Measurements from ENCODE around the gene CDC16. TPM values are rescaled to one million over a fixed set of nuclear protein-coding genes. Genes with fewer than 3 reads are reported as not detected.

CDC16 gene
- total and polyA plus RNA-seq, 2 of the 8 experiments (the other 6 are each of a cell fraction or from before 2014, with no cell fraction given): 42.5 to 83.4 TPM

DNA sequence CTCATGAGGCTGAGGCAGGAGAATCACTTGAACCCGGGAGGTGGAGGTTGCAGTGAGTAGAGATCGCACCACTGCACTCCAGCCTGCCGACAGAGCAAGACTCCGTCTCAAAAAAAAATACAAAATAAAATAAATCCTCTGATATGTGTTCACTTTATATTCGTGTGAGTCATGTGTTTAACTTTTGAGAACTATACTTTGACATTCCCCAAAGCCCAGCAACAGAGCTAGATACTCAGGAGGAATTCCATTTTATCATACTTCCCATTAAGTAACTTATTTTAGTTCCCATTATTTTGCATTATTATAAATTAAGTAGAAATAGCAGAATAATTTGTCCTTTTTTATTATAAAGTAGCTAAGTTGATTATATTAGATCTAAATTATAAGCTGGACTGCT lies 76.3 kb downstream of the CDC16 start (continued):
- TF ChIP-seq, protein P1, sequence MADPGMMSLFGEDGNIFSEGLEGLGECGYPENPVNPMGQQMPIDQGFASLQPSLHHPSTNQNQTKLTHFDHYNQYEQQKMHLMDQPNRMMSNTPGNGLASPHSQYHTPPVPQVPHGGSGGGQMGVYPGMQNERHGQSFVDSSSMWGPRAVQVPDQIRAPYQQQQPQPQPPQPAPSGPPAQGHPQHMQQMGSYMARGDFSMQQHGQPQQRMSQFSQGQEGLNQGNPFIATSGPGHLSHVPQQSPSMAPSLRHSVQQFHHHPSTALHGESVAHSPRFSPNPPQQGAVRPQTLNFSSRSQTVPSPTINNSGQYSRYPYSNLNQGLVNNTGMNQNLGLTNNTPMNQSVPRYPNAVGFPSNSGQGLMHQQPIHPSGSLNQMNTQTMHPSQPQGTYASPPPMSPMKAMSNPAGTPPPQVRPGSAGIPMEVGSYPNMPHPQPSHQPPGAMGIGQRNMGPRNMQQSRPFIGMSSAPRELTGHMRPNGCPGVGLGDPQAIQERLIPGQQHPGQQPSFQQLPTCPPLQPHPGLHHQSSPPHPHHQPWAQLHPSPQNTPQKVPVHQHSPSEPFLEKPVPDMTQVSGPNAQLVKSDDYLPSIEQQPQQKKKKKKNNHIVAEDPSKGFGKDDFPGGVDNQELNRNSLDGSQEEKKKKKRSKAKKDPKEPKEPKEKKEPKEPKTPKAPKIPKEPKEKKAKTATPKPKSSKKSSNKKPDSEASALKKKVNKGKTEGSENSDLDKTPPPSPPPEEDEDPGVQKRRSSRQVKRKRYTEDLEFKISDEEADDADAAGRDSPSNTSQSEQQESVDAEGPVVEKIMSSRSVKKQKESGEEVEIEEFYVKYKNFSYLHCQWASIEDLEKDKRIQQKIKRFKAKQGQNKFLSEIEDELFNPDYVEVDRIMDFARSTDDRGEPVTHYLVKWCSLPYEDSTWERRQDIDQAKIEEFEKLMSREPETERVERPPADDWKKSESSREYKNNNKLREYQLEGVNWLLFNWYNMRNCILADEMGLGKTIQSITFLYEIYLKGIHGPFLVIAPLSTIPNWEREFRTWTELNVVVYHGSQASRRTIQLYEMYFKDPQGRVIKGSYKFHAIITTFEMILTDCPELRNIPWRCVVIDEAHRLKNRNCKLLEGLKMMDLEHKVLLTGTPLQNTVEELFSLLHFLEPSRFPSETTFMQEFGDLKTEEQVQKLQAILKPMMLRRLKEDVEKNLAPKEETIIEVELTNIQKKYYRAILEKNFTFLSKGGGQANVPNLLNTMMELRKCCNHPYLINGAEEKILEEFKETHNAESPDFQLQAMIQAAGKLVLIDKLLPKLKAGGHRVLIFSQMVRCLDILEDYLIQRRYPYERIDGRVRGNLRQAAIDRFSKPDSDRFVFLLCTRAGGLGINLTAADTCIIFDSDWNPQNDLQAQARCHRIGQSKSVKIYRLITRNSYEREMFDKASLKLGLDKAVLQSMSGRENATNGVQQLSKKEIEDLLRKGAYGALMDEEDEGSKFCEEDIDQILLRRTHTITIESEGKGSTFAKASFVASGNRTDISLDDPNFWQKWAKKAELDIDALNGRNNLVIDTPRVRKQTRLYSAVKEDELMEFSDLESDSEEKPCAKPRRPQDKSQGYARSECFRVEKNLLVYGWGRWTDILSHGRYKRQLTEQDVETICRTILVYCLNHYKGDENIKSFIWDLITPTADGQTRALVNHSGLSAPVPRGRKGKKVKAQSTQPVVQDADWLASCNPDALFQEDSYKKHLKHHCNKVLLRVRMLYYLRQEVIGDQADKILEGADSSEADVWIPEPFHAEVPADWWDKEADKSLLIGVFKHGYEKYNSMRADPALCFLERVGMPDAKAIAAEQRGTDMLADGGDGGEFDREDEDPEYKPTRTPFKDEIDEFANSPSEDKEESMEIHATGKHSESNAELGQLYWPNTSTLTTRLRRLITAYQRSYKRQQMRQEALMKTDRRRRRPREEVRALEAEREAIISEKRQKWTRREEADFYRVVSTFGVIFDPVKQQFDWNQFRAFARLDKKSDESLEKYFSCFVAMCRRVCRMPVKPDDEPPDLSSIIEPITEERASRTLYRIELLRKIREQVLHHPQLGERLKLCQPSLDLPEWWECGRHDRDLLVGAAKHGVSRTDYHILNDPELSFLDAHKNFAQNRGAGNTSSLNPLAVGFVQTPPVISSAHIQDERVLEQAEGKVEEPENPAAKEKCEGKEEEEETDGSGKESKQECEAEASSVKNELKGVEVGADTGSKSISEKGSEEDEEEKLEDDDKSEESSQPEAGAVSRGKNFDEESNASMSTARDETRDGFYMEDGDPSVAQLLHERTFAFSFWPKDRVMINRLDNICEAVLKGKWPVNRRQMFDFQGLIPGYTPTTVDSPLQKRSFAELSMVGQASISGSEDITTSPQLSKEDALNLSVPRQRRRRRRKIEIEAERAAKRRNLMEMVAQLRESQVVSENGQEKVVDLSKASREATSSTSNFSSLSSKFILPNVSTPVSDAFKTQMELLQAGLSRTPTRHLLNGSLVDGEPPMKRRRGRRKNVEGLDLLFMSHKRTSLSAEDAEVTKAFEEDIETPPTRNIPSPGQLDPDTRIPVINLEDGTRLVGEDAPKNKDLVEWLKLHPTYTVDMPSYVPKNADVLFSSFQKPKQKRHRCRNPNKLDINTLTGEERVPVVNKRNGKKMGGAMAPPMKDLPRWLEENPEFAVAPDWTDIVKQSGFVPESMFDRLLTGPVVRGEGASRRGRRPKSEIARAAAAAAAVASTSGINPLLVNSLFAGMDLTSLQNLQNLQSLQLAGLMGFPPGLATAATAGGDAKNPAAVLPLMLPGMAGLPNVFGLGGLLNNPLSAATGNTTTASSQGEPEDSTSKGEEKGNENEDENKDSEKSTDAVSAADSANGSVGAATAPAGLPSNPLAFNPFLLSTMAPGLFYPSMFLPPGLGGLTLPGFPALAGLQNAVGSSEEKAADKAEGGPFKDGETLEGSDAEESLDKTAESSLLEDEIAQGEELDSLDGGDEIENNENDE (IDR thresholded peaks at IDR 0.05; ENCODE audit: insufficient replicate concordance, low read length): no peak
- TF ChIP-seq BACH1 (IDR thresholded peaks at IDR 0.05; ENCODE audit: low read length): no peak
- no peak for TF ChIP-seq SP2 (IDR thresholded peaks at IDR 0.05; ENCODE audit: low read length)
- no peak for TF ChIP-seq KDM1A (IDR thresholded peaks at IDR 0.05; ENCODE audit: borderline replicate concordance, low read length)
- no peak for TF ChIP-seq EGR1 (IDR thresholded peaks at IDR 0.05; ENCODE audit: borderline replicate concordance, low read depth, low read length)
- TF ChIP-seq, protein P2, sequence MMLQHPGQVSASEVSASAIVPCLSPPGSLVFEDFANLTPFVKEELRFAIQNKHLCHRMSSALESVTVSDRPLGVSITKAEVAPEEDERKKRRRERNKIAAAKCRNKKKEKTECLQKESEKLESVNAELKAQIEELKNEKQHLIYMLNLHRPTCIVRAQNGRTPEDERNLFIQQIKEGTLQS (IDR thresholded peaks at IDR 0.05; ENCODE audit: insufficient read depth, low read depth, low read length): no peak
- no peak for TF ChIP-seq YY1 (IDR thresholded peaks at IDR 0.05; ENCODE audit: low read depth, low read length)
- TF ChIP-seq FOSL1 (IDR thresholded peaks at IDR 0.05; ENCODE audit: insufficient read depth, low read depth, low read length): no peak
- no peak for TF ChIP-seq SP4 (IDR thresholded peaks at IDR 0.05; ENCODE audit: low read length)
- TF ChIP-seq SIRT6 (IDR thresholded peaks at IDR 0.05; ENCODE audit: low read length): no peak
